GM12891 (cell line): ENCODE results near the gene PIK3R1.

ENCODE experiments used
- PAX5 ChIP-seq: IDR thresholded peaks from 2 replicates; pipeline ENCODE4 v1.6.1; 2011; ENCODE audit warnings: low read length, moderate library complexity, mild to moderate bottlenecking; ENCODE audit not compliant: insufficient read depth, severe bottlenecking
- POLR2A ChIP-seq: IDR thresholded peaks from 2 replicates; pipeline ENCODE4 v1.6.1; 2011; ENCODE audit warnings: low read depth, low read length, control low read depth
- POLR2AphosphoS5 ChIP-seq: IDR thresholded peaks from 2 replicates; pipeline ENCODE4 v1.6.1; 2011; ENCODE audit warnings: low read depth, low read length, control low read depth
- POU2F2 ChIP-seq: IDR thresholded peaks from 2 replicates; pipeline ENCODE4 v1.6.1; 2011; ENCODE audit warnings: low read depth, mild to moderate bottlenecking, control low read depth, low read length, moderate library complexity
- SPI1 ChIP-seq: IDR thresholded peaks from 2 replicates; pipeline ENCODE4 v1.6.1; 2011; ENCODE audit warnings: low read depth, low read length, control low read depth
- TAF1 ChIP-seq: IDR thresholded peaks from 2 replicates; pipeline ENCODE4 v1.6.1; 2011; ENCODE audit warnings: low read depth, low read length, control low read depth

- TF ChIP-seq TAF1 (no peak), POLR2A (no peak), POLR2AphosphoS5 (no peak), SPI1 (no peak), PAX5 (no peak), POU2F2 (no peak)
These were observed 50.4 kb downstream of the PIK3R1 start for GRCh38 chr5:68265822-68266395.
